Activated effector memory CD4-positive, alpha-beta T cell treated with Interleukin-2 at 50 U/mL for 16 hours (primary cell): ENCODE measurements around the gene FOSL2.
A peak's percentile ranks its signal among the peaks of the same experiment; 100 is the strongest.

Experiments used
- DNase-seq: peaks from one replicate; pipeline ENCODE4 v3.0.0-alpha.2; 2020

Gene FOSL2

GRCh38 chr2:28375742-28376631, 16.7 kb upstream of the FOSL2 start:
- DNase-seq = no peak

GRCh38 chr2:28377195-28377816, 15.4 kb upstream of the FOSL2 start:
- no peak for DNase-seq

GRCh38 chr2:28377984-28378678, 14.5 kb upstream of the FOSL2 start:
- no peak for DNase-seq

GRCh38 chr2:28378679-28379584, 13.7 kb upstream of the FOSL2 start:
- DNase-seq = no peak

GRCh38 chr2:28380219-28380618, 12.4 kb upstream of the FOSL2 start:
- DNase-seq = no peak

- no peak for DNase-seq
Measured at GRCh38 chr2:28381225-28382180, 11.2 kb upstream of the FOSL2 start.

- DNase-seq = no peak
Measured at GRCh38 chr2:28382755-28383154, 9.9 kb upstream of the FOSL2 start.

GRCh38 chr2:28387082-28387960, 5.3 kb upstream of the FOSL2 start:
- DNase-seq = no peak

- no peak for DNase-seq
Measured at GRCh38 chr2:28389399-28390240, 3.0 kb upstream of the FOSL2 start.

GRCh38 chr2:28390241-28390745, 2.4 kb upstream of the FOSL2 start:
- peak; percentile 75 for DNase-seq

GRCh38 chr2:28390746-28391563, 1.7 kb upstream of the FOSL2 start:
- DNase-seq = peak; percentile 33

- DNase-seq = peak; percentile 53
Measured at GRCh38 chr2:28391564-28392296, 928 bp upstream of the FOSL2 start.

GRCh38 chr2:28393114-28393836, 617 bp downstream of the FOSL2 start:
- DNase-seq = peak; percentile 46

GRCh38 chr2:28394331-28394877, 1.7 kb downstream of the FOSL2 start:
- no peak for DNase-seq

GRCh38 chr2:28394997-28395333, 2.3 kb downstream of the FOSL2 start:
- no peak for DNase-seq

GRCh38 chr2:28395334-28396061, 2.8 kb downstream of the FOSL2 start:
- no peak for DNase-seq
